G401 (cell line): ENCODE results near the gene IFT172. TPM values are rescaled to one million over a fixed set of nuclear protein-coding genes. Genes with fewer than 3 reads are reported as not detected.
"Not testable (repeated sequence)": the region's sequence is repeated elsewhere in the genome, so short reads cannot be mapped to it uniquely, and the experiment has no call there.

ENCODE experiments used
- DNase-seq: peaks from one replicate; pipeline ENCODE4 v3.0.0-alpha.2; 2015; ENCODE audit warnings: low spot score
- in situ Hi-C: cut with HindIII; loops from 2 replicates; pipeline ENCODE4 v1.10.0; 2016; ENCODE audit warnings: low sequenced_read_pairs, mixed read lengths
- total RNA-seq: library from RNA; depleted of rRNA; stranded (reverse); fragments of >200 nt; shearing (Covaris generic); gene quantifications from 2 replicates; pipeline ENCODE4 v1.2.3, GENCODE V29; 2014; rRNA removed

Gene IFT172, protein sequence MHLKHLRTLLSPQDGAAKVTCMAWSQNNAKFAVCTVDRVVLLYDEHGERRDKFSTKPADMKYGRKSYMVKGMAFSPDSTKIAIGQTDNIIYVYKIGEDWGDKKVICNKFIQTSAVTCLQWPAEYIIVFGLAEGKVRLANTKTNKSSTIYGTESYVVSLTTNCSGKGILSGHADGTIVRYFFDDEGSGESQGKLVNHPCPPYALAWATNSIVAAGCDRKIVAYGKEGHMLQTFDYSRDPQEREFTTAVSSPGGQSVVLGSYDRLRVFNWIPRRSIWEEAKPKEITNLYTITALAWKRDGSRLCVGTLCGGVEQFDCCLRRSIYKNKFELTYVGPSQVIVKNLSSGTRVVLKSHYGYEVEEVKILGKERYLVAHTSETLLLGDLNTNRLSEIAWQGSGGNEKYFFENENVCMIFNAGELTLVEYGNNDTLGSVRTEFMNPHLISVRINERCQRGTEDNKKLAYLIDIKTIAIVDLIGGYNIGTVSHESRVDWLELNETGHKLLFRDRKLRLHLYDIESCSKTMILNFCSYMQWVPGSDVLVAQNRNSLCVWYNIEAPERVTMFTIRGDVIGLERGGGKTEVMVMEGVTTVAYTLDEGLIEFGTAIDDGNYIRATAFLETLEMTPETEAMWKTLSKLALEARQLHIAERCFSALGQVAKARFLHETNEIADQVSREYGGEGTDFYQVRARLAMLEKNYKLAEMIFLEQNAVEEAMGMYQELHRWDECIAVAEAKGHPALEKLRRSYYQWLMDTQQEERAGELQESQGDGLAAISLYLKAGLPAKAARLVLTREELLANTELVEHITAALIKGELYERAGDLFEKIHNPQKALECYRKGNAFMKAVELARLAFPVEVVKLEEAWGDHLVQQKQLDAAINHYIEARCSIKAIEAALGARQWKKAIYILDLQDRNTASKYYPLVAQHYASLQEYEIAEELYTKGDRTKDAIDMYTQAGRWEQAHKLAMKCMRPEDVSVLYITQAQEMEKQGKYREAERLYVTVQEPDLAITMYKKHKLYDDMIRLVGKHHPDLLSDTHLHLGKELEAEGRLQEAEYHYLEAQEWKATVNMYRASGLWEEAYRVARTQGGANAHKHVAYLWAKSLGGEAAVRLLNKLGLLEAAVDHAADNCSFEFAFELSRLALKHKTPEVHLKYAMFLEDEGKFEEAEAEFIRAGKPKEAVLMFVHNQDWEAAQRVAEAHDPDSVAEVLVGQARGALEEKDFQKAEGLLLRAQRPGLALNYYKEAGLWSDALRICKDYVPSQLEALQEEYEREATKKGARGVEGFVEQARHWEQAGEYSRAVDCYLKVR (N-terminal part only)
- total RNA-seq = 4.4 and 9.4 TPM in 2 replicates

DNA sequence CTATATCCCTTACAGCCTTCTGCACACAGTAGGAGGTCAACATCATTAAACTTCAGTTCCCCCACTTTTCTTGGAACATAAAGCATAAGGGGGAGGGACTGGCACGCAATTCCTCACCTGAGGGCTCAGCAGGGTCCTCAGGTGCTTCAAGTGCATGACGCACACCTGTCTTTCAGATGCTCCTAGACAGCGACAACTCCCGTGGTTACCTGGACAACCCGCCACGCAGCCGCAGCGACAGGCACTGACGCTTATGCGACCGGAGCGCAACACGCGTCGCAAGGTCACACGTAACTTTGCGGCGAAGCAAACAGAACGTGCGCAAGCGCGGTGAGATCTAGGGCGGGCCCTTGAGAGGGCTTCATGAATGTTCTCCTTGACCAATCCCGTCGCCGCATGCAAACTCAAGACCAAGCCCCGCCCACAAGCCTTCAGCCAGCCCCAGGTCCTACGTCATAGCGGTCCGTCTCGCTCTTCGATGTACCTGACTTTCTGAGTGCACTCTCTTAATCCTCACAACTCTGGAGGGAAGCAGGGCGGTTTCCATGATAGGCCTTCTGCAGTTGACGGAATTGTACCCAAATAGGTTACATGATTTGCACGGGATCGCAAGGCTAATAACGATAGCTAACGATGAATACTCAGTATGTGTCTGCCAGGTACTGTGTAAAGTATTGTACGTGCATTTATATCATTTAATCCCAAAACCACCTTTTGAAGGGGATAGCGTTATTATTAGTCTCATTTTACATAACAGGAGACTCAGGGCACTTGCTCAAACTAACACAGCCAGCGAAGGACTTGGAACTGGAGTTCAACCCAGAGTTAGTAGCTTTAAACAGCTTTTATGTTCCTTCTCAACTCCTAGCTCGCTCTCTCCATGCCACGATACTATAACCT, at the start of gene IFT172:
Gene IFT172 (minus strand): TSS at position 246 of the 900 bp plus-strand sequence. CDS start 90 bp downstream, at position 156.
- peak; percentile 100 for DNase-seq
- in situ Hi-C loops = no loop called here

DNA sequence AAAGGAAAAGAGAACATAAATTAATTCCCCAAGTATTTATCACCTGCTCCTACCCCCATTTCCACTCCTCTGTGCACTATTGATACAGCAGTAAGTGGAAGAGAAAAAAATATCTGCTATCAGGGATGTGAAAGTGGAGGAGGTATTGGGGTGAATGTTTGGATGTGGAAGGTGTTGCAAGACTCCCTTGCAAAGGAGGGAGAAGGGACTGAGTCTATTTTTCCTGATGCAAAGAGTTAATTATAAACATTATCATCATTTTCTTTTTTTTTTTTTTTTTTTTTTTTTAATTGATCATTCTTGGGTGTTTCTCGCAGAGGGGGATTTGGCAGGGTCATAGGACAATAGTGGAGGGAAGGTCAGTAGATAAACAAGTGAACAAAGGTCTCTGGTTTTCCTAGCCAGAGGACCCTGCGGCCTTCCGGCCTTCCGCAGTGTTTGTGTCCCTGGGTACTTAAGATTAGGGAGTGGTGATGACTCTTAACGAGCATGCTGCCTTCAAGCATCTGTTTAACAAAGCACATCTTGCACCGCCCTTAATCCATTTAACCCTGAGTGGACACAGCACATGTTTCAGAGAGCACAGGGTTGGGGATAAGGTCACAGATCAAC, 49.4 kb upstream of the IFT172 start:
- DNase-seq, in situ Hi-C loops: not testable (repeated sequence)

DNA sequence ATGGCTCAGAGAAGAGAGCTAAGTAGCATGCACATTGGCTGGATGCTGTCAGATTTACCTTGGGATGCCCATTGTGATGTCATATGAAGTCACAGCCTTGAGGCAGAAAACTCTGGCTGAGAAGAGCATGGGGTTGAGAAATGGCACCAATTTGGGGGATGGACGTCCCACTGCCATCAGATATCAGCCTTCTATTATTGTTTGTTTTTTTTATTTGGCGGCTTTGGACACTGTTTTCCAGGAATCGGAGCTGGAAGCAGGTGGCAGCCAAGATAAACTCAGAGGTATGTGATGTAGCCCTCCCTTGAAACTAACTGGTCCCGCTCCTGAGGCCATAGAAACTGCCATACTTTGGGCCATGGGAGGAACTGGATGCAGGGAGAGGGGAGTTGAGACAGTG, 47.7 kb upstream of the IFT172 start:
- in situ Hi-C loops = no loop called here
- DNase-seq = no peak

DNA sequence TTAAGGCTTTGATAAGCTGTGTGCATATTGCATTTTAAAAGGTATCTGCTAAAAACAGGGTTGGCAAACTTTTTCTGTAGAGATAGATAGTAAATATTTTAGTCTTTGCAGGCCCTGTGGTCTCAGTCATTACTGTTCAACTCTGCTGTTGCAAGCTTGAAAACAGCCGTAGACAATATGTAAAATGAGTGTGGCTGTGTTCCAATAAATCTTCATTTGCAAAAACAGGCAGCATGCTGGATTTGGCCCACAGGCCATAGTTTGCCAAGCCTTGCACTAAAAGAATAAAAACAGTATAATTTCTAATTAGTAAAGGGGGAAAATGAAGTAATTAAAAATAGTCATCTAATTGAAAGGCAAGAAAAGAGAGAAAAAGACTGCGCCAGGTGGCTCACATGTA, 42.4 kb upstream of the IFT172 start:
- DNase-seq = no peak
- in situ Hi-C loops = no loop called here

DNA sequence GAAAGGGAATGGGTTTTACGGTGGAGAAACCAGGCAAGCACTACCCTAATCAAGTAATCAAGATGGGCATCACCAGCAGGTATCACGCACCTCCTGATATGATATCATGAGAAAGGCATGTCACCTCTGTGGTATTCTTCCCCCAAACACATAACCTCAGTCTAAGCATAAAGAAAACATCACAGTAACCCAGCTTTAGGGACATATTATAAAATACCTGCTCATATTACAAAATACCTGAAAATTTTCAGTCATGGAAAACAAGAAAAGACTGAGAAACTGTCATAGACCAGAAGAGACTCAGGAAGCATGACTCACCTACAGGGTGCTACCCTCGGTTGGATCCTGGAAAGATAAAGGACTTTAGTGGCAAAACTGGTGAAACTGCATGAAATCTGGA, 37.6 kb upstream of the IFT172 start:
- DNase-seq = no peak
- in situ Hi-C loops = no loop called here

DNA sequence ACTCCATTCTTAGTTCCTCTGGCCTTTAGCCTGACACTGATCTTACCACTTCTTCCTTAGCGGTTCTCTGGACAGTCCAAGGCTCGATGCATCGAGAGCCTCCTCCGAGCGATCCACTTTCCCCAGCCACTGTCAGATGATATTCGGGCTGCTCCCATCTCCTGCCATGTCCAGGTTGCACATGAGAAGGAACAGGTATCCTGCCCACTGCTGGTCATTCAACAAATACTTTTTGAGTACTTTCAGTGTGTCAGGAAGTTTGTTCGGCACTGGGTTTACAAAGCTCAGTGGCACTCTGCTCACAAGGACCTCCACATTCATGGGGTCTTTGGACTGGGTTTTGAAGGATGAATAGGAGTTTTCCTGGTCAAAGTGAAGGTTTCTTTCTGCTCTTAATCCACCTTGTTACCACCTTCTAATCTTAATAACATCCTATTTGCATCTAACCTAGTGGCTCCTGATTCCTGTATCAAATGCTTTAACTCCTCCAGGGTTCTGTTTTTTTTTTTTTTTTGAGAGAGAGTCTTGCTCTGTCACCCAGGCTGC, 32.9 kb upstream of the IFT172 start:
- DNase-seq = no peak
- in situ Hi-C loops = no loop called here

DNA sequence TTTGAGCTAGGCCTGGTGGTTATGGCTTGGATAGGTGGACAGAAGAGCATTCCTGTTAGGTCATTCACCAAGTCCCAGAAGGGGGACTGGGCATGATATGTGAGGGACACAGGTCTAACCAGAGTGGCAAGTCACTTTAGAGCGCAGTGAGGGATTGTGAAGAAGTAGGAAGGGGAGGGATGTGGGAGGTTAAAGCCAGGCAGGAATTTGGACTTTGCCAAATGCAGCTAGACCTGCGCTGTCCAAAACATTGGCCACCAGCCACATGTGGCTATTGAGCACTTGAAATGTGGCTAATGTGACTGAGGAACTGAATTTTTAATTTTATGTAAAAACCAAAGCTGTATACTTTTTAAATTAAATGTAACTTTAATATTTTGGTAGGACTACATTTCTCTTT, 30.8 kb upstream of the IFT172 start:
- in situ Hi-C loops = no loop called here
- DNase-seq = no peak

DNA sequence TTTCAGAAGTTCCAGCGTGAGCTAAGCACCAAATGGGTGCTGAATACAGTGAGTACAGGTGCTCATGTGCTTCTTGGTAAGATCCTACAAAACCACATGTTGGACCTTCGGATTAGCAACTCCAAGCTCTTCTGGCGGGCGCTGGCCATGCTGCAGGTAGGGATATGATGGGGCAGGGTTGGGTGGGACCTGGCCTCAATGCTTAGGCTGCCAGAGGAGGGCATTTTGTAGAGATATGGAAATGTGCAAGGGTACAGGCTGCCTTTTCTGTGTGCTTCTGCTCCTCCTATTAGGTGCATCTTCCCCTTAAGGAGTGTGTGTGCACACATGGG, 29.2 kb upstream of the IFT172 start:
- in situ Hi-C loops = no loop called here
- no peak for DNase-seq

DNA sequence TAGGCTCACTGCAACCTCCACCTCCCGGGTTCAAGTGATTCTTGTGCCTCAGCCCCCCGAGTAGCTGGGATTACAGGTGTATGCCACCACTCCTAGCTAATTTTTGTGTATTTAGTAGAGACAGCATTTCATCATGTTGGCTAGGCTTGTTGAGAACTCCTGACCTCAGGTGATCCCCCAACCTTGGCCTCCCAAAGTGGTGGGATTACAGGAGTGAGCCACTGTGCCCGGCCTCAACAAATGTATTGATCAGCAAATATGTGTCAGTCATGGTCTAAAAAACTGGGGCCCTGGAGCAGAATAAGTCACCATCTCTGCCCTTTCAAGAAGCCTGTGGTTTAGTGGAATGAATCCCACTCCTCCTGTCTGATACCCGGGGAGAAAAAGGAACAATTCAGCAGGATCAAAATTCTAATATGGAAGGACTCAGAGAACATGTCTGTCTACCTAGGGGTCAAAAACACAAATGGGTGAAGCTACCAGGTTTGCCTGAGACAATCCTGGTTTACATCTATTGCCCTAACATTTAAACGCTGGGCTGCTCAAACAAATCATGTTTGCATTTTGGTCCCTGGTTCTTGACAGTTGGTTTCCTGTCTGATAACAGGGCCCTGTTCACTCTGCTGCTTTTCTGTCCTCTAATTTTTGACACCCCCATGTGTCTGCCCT, 28.7 kb upstream of the IFT172 start:
- DNase-seq = no peak
- in situ Hi-C loops = no loop called here

DNA sequence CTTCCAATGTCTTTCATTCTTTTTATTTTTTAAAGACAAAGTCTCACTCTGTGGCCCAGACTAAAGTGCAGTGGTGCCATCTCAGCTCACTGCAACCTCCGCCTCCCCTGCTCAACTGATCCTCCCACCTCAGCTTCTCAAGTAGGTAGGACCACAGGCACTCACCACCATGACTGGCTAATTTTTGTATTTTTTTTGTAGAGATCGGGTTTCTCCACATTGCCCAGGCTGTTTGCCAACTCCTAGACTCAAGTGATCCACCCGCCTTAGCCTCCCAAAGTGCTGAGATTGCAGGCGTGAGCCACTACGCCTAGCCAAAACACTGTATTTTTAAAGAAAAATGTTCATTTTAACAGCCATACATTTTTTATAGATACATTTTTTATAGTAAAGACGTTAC, 19.8 kb upstream of the IFT172 start:
- DNase-seq = no peak
- in situ Hi-C loops = no loop called here

DNA sequence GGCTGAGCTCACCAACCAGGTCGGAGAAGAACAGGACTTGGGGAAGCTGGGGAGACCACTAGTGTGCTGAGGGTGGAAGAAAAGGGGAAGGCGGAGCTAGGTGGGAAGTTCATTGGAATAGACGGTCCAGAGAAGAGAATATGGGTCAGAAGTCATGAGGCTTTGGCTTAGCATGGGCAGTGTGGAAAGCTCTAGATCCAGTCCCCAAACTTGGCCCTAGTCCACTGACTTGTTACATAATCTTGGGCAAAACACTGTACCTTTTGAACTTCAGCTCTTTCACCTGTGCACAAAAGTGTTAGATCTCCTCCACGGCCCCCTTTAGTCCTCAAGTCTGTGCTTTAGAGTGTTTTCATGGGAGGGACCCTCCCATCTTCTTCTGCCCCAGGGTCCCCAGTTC, 17.8 kb upstream of the IFT172 start:
- no peak for DNase-seq
- in situ Hi-C loops = no loop called here

DNA sequence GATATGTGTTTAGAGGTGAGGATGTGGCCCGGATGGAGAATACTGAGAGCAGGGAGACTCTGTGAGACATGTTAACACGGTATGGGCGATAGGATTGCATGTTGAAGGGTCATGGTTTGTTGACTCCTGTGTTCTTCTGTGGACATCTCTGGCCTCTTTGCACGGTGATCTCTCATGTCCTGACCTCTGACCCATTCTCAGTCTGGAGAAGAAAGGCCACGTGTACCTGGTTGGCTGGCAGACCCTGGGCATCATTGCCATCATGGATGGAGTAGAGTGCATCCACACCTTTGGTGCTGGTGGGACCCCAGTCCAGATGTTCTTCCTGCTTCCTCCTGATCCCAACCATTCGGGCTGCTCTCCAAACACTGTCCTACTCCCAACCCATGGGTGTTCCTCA, 17.0 kb upstream of the IFT172 start:
- in situ Hi-C loops = no loop called here

DNA sequence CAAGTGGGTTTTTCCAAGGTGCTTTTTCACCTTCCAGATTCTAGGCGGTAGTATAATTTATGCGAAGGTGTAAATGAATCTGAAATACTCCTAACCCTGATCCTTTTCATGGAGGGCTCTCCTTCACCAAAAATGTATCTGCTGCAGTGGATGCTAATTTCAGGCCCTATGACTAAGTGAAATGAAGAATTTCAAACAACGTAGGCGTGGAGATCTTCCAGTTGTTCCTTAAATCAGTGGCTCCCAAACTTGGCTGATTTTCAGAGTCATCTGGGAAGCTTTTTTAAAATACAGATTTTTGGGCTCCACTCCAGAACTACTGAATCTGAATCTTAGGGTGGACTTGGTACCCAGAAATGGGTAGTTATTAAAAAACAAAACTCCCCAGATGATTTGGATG, 12.6 kb upstream of the IFT172 start:
- in situ Hi-C loops = no loop called here
- no peak for DNase-seq

More for the DNA sequence above, 17.0 kb upstream of the IFT172 start:
- DNase-seq = no peak

DNA sequence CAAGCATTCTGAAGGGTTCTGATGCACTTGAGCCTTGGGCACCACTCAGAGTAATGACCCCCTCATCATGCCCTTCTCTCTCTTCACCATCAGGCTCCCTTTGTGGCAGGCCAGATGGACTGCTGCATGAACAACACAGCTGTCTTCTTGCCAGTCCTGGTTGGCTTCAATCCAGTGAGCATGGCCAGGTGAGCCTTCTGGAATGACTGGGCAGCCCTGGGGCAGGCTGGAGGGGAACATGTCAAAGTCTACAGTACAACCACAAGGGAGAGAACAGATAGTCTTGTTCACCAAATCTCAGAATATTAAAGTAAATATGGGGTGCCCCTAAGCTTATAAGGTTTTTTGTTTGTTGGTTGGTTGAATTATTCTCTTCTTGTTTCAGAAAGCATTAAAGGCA, 11.5 kb upstream of the IFT172 start:
- DNase-seq = peak; percentile 27
- in situ Hi-C loops = no loop called here

DNA sequence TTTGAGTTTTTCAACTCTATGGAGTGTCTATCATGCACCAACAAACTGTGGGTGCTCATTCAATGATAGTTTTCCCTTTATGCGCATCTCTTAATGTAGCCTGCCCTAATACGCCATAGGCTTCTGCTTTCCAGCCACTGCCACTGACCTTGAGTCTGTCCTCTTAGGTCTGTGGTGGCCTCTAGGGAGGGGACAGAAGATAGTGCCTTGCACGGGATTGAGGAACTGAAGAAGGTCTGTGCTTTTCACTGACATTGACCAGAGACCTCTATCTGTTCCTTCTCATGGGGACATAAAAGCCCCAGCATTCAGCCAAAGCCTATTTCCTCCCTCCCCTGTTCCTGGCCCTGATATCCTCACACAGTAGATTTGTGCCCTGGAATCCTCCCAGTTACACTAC, 9.4 kb upstream of the IFT172 start:
- DNase-seq = no peak
- in situ Hi-C loops = no loop called here

DNA sequence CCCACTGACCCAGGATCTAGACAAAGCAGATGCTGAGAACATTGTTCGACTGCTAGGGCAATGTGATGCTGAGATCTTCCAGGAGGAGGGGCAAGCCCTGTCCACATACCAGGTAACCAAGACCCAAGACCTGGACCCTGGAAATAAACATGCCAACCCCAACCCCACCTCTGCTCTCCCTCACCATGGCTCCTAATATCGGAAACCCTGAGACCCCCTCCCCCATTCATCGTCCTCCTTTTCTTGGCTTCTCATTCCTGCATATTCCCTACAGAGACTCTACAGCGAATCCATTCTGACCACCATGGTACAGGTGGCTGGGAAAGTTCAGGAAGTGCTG, 7.7 kb upstream of the IFT172 start:
- in situ Hi-C loops = no loop called here
- no peak for DNase-seq

DNA sequence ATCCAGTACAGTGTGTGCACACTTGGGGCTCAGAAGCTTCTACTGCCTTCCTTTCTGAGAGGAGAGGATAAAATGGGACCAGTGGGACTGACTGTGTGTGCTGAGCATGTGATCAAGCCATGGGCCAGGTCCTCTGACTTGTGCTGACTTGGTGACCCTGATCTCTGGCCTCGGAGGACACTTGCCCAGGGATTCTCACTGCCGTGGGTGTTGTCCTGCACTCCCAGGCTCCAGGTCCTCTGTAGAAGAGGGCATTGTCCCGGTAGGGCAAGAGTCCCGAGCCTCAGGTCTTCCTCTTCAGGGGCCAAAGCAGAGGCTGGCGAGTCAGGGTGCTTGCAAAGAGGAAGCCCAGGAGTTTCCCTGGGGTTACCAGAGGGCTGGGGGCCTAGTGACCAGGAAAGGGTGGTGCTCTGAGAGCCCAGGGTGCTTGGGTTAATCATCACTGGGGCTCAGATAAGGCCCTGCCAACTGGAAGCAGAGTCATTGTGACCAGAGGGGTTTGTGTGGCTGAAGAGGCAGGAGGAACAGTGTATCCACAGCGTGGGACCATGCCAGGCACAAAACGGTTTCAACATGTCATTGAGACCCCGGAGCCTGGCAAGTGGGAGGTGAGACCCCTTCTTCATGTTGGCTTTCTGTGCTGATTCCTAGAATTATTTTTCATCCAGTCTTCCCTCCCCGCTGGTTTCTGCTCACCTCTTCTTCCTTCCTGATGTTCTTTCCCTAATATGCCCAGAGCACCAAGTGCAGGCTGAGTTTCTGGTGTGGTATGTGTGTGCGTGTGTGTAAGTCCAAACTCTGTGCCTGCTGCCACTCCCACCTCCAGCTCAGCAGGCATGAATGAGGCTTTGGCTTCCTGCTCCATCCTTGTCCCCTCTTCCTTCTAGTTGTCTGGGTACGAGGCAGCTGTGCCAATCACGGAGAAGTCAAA, 7.1 kb upstream of the IFT172 start, which contains the start of gene GCKR:
Gene GCKR (plus strand): TSS at position 483 of the 931 bp plus-strand sequence. CDS start 66 bp downstream, at position 549.
- no peak for DNase-seq
- in situ Hi-C loops = no loop called here
